Smooth muscle cell (in vitro differentiated cells): ENCODE data around the gene PLIN4. TPM values are rescaled to one million over a fixed set of nuclear protein-coding genes. Genes with fewer than 3 reads are reported as not detected.

Experiments used
- DNase-seq: peaks from one replicate; lab custom pipeline; 2025; ENCODE audit not compliant: unreplicated experiment; lab: John Stamatoyannopoulos, UW
- H2AFZ ChIP-seq: fragments of 200-600 bp; sonication (generic); 2 replicates; pipeline ENCODE4 v1.6.0; 2016; ENCODE audit warnings: antibody characterized with exemption, low read depth, mild to moderate bottlenecking
- H3F3A ChIP-seq: fragments of 200-600 bp; sonication (generic); 2 replicates; pipeline ENCODE4 v1.6.0; 2017; ENCODE audit warnings: antibody characterized with exemption, low read depth
- H3K27ac ChIP-seq: fragments of 200-600 bp; sonication (generic); 2 replicates; pipeline ENCODE4 v1.5.1; 2016; ENCODE audit warnings: low read depth, mild to moderate bottlenecking
- H3K27me3 ChIP-seq: fragments of 200-600 bp; sonication (generic); 2 replicates; pipeline ENCODE4 v1.6.1; 2016; ENCODE audit warnings: low read depth, mild to moderate bottlenecking
- H3K36me3 ChIP-seq: fragments of 200-600 bp; sonication (generic); 2 replicates; pipeline ENCODE4 v1.5.1; 2016; ENCODE audit warnings: low read depth
- H3K4me1 ChIP-seq: fragments of 200-600 bp; sonication (generic); 2 replicates; pipeline ENCODE4 v1.5.1; 2016; ENCODE audit warnings: low read depth
- H3K4me2 ChIP-seq: fragments of 200-600 bp; sonication (generic); 2 replicates; pipeline ENCODE4 v1.6.0; 2016; ENCODE audit warnings: mild to moderate bottlenecking
- H3K4me3 ChIP-seq: fragments of 200-600 bp; sonication (generic); 2 replicates; pipeline ENCODE4 v1.5.1; 2016; ENCODE audit warnings: mild to moderate bottlenecking
- H3K79me2 ChIP-seq: fragments of 200-600 bp; sonication (generic); 2 replicates; pipeline ENCODE4 v1.6.0; 2016; ENCODE audit warnings: low read depth, mild to moderate bottlenecking
- H3K9ac ChIP-seq: fragments of 200-600 bp; sonication (generic); 2 replicates; pipeline ENCODE4 v1.6.0; 2016; ENCODE audit warnings: low read depth
- H3K9me3 ChIP-seq: fragments of 200-600 bp; sonication (generic); replicated peaks from 2 replicates; pipeline ENCODE4 v1.5.1; 2016; ENCODE audit warnings: low read depth
- H4K20me1 ChIP-seq: fragments of 200-600 bp; sonication (generic); 2 replicates; pipeline ENCODE4 v1.6.0; 2016; ENCODE audit warnings: low read depth
- WGBS: methylation state at CpG from one replicate; pipeline ENCODE4 v1.1.7; 2016; ENCODE audit warnings: low lambda C conversion rate; 5-methylcytosine and 5-hydroxymethylcytosine counted together
- polyA plus RNA-seq: library from polyadenylated mRNA; unstranded; fragments of >200 nt; fragmentation: Nextera tagmentation; extraction: Ambion mirVana; gene quantifications from 2 replicates; pipeline ENCODE4 v1.2.1, GENCODE V29; 2016
- total RNA-seq: library from RNA; depleted of rRNA; stranded (reverse); fragments of >200 nt; gene quantifications from 2 replicates; pipeline ENCODE4 v1.2.3, GENCODE V29; 2014
- TF ChIP-seq, protein P1 (sequence below): fragments of 200-600 bp; sonication (generic); IDR thresholded peaks from 2 replicates; pipeline ENCODE4 v1.5.1; 2017; ENCODE audit warnings: borderline replicate concordance, mild to moderate bottlenecking, antibody characterized with exemption; ENCODE audit not compliant: insufficient read depth, poor library complexity, severe bottlenecking

Gene PLIN4
- total and polyA plus RNA-seq, 2 experiments from 2014 or later, result 0.23 TPM; not detected in 1

DNA sequence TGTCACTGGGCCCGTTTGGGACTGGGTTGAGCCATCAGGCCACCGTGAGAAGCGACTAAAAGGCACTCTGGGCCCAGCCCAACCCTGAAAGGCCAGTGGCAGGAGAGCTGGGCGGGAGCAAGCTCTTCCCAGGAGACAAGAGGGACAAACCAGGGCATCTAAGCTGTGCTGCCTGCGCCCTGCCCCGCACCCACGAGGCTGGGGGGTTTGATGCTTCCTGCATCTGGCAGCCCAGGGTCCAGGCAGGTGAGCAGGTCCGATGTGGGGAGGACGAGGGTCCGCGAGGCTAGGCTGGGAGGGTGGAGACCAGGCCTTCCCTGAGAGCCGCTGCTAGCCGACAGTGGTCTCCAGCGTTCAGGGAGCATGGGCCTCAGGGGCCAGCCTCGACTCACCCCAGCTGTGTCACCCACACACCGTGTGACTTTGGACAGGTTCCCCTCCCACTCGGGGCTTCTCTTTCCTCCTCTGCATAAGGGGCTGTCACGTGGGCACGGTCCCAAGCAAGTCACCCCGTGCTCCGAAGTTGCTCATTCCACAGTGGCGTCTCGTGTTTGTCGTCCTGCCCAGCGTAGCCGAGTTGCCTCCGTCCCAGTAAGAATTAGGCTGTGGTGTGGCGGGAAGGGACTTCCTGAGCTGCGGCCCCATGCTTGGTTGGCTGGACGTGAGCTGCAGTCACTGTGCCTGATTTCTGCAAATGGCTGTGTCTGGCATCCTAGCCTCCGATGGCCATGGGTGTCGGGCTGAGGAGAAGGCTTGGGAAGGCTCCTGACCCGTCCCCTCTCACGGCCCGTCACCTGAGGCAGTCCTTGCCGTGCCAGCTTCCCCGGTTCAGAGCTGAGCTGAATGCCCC is 15.8 kb downstream of the PLIN4 start:
- DNase-seq, result no peak

DNA sequence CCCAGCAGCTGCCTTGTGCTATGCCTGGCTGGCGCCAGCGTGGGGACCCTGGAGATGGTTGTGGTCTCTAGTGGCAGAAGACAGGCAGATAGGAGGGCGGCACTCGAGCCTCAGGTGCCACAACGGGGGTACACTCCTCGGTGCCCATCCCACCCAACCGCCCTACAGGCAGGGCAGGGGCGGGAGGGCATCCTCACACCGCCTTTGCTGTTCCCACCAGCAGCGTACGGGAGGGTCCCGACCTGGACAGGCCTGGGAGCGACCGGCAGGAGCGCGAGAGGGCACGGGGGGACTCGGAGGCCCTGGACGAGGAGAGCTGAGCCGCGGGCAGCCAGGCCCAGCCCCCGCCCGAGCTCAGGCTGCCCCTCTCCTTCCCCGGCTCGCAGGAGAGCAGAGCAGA is 16.6 kb downstream of the PLIN4 start:
- no peaks in the 10 kb centered on the region for H3K36me3 ChIP-seq
- no peak for DNase-seq
- WGBS, result 97% methylated on average over 25 of the region's 25 CpGs

More for the DNA sequence above, 15.8 kb downstream of the PLIN4 start:
- TF ChIP-seq, protein P1, sequence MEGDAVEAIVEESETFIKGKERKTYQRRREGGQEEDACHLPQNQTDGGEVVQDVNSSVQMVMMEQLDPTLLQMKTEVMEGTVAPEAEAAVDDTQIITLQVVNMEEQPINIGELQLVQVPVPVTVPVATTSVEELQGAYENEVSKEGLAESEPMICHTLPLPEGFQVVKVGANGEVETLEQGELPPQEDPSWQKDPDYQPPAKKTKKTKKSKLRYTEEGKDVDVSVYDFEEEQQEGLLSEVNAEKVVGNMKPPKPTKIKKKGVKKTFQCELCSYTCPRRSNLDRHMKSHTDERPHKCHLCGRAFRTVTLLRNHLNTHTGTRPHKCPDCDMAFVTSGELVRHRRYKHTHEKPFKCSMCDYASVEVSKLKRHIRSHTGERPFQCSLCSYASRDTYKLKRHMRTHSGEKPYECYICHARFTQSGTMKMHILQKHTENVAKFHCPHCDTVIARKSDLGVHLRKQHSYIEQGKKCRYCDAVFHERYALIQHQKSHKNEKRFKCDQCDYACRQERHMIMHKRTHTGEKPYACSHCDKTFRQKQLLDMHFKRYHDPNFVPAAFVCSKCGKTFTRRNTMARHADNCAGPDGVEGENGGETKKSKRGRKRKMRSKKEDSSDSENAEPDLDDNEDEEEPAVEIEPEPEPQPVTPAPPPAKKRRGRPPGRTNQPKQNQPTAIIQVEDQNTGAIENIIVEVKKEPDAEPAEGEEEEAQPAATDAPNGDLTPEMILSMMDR, result no peak
- Histone ChIP-seq H3K79me2 (no peaks in the 10 kb centered on the region), H3K4me3 (no peak overlapping the region), H3K36me3 (no peaks in the 10 kb centered on the region), H3K27ac (no peak overlapping the region), H2AFZ (no peak overlapping the region), H4K20me1 (no peaks in the 10 kb centered on the region), H3F3A (peaks cover 6% of the 10 kb centered on the region), H3K9me3 (no peaks in the 10 kb centered on the region), H3K4me1 (no peaks in the 10 kb centered on the region), H3K27me3 (no peaks in the 10 kb centered on the region), H3K9ac (no peak overlapping the region), H3K4me2 (no peak overlapping the region)
- WGBS, result 94% methylated on average over 37 of the region's 37 CpGs

DNA sequence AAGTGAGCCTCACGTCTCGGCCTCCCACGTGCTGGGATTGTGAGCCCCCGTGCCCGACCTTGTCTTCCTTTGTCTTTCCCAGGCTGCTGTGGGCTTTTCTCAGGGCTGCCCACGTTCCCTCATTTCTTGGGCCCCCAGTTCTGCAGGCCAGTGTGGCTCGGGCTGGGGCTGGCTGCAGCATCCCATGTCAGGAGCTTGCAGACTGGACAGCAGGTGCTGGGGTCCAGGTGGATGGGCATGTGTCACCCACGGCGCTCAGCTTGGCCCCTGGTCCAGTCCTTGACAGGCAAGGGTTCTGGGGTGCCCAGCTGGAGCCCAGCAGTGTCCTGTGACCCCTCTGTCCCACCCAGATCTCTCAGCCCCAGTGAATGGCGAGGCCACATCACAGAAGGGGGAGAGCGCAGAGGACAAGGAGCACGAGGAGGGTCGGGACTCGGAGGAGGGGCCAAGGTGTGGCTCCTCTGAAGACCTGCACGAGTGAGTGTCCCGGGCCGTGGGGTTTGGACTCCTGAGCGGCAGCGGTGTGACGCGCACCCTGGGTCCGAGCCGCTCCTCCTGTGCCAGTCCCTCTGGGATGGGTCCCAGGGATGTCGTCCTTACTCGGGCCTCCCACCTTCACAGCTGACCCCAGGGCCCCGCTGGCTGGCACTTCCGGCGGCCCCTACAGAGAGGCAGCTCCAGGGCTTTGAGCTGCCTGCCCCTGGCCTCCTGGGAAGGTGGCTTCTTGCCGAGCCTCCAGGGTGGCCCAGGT is 17.3 kb downstream of the PLIN4 start:
- Histone ChIP-seq H3K4me1 (no peaks in the 10 kb centered on the region), H3K4me2 (no peak overlapping the region), H4K20me1 (no peaks in the 10 kb centered on the region), H3K36me3 (no peaks in the 10 kb centered on the region), H3K4me3 (no peak overlapping the region), H2AFZ (no peak overlapping the region), H3K9ac (no peak overlapping the region), H3K27ac (no peak overlapping the region), H3K79me2 (no peaks in the 10 kb centered on the region), H3F3A (no peaks in the 10 kb centered on the region), H3K27me3 (no peaks in the 10 kb centered on the region), H3K9me3 (no peaks in the 10 kb centered on the region)
- over 99% methylated on average over 29 of the region's 29 CpGs for WGBS
- TF ChIP-seq, protein P1, result no peak
- no peak for DNase-seq

More for the DNA sequence above, 16.6 kb downstream of the PLIN4 start:
- peaks cover 1% of the 10 kb centered on the region for H3F3A ChIP-seq
- H3K4me1 ChIP-seq, result no peaks in the 10 kb centered on the region
- no peak overlapping the region for H3K27ac ChIP-seq
- no peaks in the 10 kb centered on the region for H4K20me1 ChIP-seq
- H3K27me3 ChIP-seq, result no peaks in the 10 kb centered on the region
- H3K9me3 ChIP-seq, result no peaks in the 10 kb centered on the region
- H3K9ac ChIP-seq, result no peak overlapping the region
- H2AFZ ChIP-seq, result no peak overlapping the region
- no peaks in the 10 kb centered on the region for H3K79me2 ChIP-seq
- H3K4me2 ChIP-seq, result no peak overlapping the region
- TF ChIP-seq, protein P1, result no peak
- H3K4me3 ChIP-seq, result no peak overlapping the region
